Immature natural killer cell (primary cell): Measurements from ENCODE around the gene FBXO40. TPM values are rescaled to one million over a fixed set of nuclear protein-coding genes. Genes with fewer than 3 reads are reported as not detected.
A peak's percentile ranks its signal among the peaks of the same experiment; 100 is the strongest.

Experiments used
- DNase-seq, 3 donors: peaks; one replicate each; pipeline ENCODE4 v3.0.0; 2022; ENCODE audit warnings: mixed read lengths in 1 of 3
- H3K27ac Mint-ChIP-seq, 6 donors: one replicate each; pipeline ENCODE4 v1.8.0; 2020; ENCODE audit warnings: mixed read lengths in 6 of 6, mild to moderate bottlenecking in 5 of 6, inconsistent platforms in 4 of 6, moderate library complexity in 3 of 6
- H3K27me3 Mint-ChIP-seq, 3 donors: one replicate each; pipeline ENCODE4 v1.8.0; 2020 to 2021; ENCODE audit warnings: low read depth in 3 of 3, mild to moderate bottlenecking in 3 of 3, mixed read lengths in 3 of 3, moderate library complexity in 3 of 3, inconsistent platforms in 1 of 3
- H3K36me3 Mint-ChIP-seq, 3 donors: one replicate each; pipeline ENCODE4 v1.8.0; 2020; ENCODE audit warnings: mixed read lengths in 3 of 3, inconsistent platforms in 2 of 3, mild to moderate bottlenecking in 2 of 3
- H3K4me1 Mint-ChIP-seq, 2 donors: one replicate each; pipeline ENCODE4 v1.8.0; 2020; ENCODE audit warnings: inconsistent platforms in 2 of 2, mild to moderate bottlenecking in 2 of 2, mixed read lengths in 2 of 2, moderate library complexity in 1 of 2
- H3K4me3 Mint-ChIP-seq, 5 donors: one replicate each; pipeline ENCODE4 v1.8.0; 2020; ENCODE audit warnings: mild to moderate bottlenecking in 5 of 5, mixed read lengths in 5 of 5, inconsistent platforms in 3 of 5, moderate library complexity in 3 of 5
- H3K9me3 Mint-ChIP-seq, 6 donors: one replicate each; pipeline ENCODE4 v1.8.0; 2020; ENCODE audit warnings: mild to moderate bottlenecking in 6 of 6, mixed read lengths in 6 of 6, inconsistent platforms in 4 of 6, moderate library complexity in 3 of 6
- polyA plus RNA-seq, 3 donors: library from polyadenylated mRNA; unstranded; fragments of 300-500 nt; fragmentation: Illumina TruSeq; gene quantifications; one replicate each; pipeline ENCODE4 v1.2.3, GENCODE V29; 2021

The FBXO40 gene, protein sequence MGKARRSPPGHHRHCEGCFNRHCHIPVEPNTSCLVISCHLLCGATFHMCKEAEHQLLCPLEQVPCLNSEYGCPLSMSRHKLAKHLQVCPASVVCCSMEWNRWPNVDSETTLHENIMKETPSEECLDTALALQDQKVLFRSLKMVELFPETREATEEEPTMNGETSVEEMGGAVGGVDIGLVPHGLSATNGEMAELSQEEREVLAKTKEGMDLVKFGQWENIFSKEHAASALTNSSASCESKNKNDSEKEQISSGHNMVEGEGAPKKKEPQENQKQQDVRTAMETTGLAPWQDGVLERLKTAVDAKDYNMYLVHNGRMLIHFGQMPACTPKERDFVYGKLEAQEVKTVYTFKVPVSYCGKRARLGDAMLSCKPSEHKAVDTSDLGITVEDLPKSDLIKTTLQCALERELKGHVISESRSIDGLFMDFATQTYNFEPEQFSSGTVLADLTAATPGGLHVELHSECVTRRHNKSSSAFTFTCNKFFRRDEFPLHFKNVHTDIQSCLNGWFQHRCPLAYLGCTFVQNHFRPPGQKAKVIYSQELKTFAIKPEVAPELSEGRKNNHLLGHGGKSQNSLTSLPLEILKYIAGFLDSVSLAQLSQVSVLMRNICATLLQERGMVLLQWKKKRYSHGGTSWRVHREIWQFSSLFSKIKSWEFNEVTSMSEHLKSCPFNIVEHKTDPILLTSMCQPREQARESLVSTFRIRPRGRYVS
- polyA plus RNA-seq: under 1 TPM in 1 of 3 donors, not detected in 2; 0.09 TPM

DNA sequence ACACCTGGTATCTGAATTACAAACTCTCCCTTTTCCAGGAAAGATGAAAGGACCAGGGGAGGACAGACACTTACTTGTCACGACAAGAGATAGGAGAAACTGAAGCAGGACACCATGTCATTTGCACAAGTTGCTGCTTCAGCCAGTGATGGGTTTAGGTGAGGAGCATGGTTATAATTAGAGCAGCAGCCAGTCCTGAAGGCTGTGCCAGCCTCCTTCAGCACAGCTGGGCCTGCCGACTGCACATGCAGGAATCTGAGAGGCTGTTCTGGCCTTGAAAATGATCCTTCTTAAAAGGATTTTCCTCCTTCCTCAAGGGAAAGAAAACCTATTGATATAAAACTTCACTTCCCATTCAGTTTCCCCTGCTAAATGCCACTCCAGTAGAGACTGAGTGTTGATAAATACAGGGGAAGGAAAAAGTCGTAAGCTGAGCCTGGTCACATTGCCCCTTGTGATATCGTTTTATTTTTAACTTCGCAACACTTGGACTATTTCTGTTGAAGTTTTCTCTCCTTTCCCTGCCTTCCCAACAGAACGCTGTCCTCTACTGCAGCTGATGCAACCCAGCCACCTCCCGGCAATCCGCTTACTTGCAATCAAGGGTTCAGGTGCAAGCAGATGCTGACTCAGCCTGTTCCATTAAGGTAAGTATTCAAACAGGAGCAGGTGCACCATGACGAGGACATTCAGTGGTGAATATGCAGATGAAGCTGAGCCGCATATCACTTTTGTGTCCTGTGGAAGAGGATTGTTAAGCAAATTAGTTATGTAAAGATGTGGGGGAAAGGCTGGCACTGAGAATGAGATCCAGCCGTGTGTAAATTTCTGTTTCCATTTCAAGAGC, at the start of gene FBXO40:
FBXO40 (plus strand) TSS at position 524 of the 847 bp plus-strand sequence. CDS start 27,197 bp downstream, outside the sequence.
- Mint-ChIP-seq H3K27ac (no peak within 1 kb of the TSS), H3K36me3 (no peaks in the 10 kb centered on the region), H3K9me3 (no peaks in the 10 kb centered on the region), H3K4me3 (no peak within 1 kb of the TSS), H3K27me3 (peaks cover 1 to 5% (median 2%) of the 10 kb centered on the region in 3 donors), H3K4me1 (no peaks in the 10 kb centered on the region)
- DNase-seq: no peak

DNA sequence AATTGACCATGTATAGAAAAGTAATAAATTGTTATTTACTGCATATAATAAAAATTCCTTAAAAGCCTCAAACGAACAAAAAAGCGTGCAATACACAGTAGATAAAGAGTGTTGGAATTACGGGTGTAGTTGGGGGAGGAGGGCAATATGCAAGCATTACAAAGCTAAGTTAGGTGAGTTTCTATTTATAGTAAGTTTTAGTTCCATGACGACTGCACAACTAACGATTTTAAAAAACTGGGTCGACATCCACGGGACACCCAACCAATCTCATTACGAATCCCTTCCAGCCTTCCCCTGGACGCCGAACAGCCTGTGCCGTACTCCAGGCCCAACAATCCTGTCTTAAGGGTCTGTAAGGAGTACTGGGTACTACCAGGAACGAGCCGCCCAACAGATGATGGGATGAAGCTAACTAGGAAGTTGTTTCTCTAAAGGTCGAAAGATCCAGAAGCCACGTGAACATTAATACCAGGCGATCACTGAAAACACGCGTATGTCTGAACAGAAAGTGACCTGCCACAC, 48.1 kb upstream of the FBXO40 start:
- H3K36me3 Mint-ChIP-seq: no peaks in the 10 kb centered on the region
- H3K9me3 Mint-ChIP-seq: no peaks in the 10 kb centered on the region
- peak overlapping the region; percentile 80 to 90 (median 89) for H3K4me3 Mint-ChIP-seq
- H3K27me3 Mint-ChIP-seq: peaks cover 0 to 5% (median 3%) of the 10 kb centered on the region in 3 donors
- H3K4me1 Mint-ChIP-seq: peaks cover 12 to 25% of the 10 kb centered on the region in 2 donors
- peak in 1 of 3 donors; percentile 1 for DNase-seq
- peak overlapping the region in 2 of 6 donors; percentile 39 to 50 for H3K27ac Mint-ChIP-seq

DNA sequence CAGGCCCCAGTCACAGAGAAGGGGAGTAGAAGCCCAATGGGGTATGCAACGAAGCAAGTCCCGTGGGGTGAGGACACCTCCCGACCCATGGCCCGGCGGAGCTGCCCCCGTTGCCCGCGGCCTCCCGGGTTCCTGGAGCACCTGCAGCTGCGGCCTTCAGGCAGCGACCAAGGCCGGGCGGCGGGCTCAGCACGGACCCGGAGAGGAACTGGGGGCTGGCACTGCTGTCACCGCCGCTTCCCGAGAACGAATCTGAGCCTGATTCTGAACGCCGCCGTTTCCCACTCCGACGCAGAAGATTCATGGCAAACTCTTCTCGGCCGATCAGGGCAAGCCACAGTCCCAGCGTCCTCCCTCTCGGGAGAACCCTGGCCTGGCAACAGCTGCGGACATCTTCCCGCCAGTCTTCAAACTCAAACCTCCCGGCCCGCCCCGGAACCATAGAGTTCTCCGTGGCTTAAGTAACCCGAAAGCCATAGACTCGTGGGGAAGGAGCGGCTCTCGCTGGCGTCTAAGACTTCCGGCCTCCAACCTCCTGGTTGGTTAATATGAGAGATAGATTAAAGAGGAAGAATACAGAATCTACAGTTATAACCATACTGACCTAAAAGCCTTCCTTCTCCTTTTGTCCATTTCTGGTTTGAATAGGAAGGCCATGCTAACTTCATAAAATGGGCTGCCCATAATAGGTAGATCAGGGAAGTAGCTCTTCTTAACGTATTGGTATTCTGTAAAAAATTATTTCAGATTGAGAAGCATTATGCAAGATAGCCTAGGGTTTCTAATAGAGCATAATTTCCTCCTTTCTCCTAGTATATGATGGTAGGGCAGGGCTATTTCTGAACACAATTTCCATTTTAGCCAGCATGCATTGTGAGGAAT, 47.4 kb upstream of the FBXO40 start, which contains the start of gene POLQ:
POLQ (minus strand) TSS at position 415 of the 882 bp plus-strand sequence; CDS start at position 304, 111 bp downstream.
- Mint-ChIP-seq H3K9me3 (no peaks in the 10 kb centered on the region), H3K27me3 (peaks cover 0 to 5% (median 3%) of the 10 kb centered on the region in 3 donors), H3K4me3 (peak within 1 kb of the TSS; percentile 86 to 91 (median 90)), H3K27ac (peak within 1 kb of the TSS; percentile 81 to 95 (median 92)), H3K36me3 (no peaks in the 10 kb centered on the region), H3K4me1 (peaks cover 12 to 25% of the 10 kb centered on the region in 2 donors)
- DNase-seq: peak; percentile 82 to 88 (median 85)

DNA sequence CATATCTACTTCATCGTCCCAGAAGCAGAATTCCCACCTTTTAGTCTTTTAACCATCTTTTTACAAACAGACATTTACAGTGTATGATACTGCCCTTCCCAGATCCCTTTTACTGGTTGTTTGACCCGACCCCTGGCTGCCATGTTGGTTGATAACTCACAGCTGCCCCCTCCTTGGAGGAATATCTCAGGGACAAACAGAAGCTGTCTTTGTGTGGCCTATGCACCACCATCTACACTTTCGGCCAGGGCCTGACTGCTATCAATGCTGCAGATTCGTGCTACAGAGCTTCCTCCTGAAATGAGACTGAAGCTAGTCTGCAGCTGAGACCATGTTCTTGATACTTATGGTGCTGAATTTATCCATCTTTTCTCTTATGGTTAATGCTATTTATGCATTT, 40.8 kb upstream of the FBXO40 start:
- Mint-ChIP-seq H3K9me3 (no peaks in the 10 kb centered on the region), H3K36me3 (no peaks in the 10 kb centered on the region), H3K4me3 (no peak overlapping the region), H3K4me1 (no peaks in the 10 kb centered on the region), H3K27ac (no peak overlapping the region), H3K27me3 (peaks cover 0 to 1% (median 0%) of the 10 kb centered on the region in 3 donors)
- no peak for DNase-seq

DNA sequence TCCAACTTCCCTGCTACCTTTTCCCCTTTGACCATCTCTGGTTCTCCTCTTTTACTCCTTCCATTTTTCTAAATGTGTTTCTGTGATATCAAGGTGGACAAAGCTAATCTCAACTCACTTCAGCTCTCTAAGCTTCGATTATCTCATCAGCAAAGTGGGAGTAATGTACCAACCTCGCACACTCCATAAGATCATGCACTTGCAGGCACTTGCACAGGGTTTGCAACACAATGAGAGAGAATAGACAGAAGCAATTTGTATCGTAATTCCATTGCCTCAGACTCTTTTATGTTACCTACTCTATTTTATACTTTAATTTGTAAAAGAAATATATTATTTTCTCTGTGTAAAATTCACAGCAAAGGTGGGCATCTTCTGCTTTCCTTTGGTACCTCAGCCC, 40.4 kb upstream of the FBXO40 start:
- Mint-ChIP-seq H3K27ac (no peak overlapping the region), H3K27me3 (peaks cover 0 to 1% (median 0%) of the 10 kb centered on the region in 3 donors), H3K4me1 (no peaks in the 10 kb centered on the region), H3K36me3 (no peaks in the 10 kb centered on the region), H3K4me3 (no peak overlapping the region), H3K9me3 (no peaks in the 10 kb centered on the region)
- DNase-seq: no peak

DNA sequence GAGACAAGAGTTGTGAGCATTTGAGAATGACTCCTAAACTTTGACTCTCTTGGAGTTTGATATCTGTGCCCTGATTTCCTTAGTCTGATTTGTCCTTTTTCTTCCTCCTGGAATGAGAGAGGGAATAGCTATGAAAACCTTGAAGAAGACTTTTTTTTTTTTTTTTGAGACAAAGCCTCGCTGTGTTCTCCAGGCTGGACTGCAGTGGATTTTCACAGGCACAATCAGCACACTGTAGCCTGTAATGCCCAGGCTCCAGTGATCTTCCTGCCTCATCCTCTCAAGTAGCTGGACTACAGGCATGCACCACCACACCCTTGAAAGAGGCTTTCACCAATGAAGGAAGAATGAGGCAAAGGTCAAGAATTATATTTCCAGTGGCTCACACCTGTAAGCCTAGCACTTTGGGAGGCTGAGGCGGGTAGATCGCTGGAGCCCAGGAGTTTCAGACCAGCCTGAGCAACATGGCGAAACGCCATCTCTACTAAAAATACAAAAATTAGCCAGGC, 35.7 kb upstream of the FBXO40 start:
- Mint-ChIP-seq H3K36me3 (no peaks in the 10 kb centered on the region), H3K27ac (no peak overlapping the region), H3K9me3 (no peaks in the 10 kb centered on the region), H3K4me1 (no peaks in the 10 kb centered on the region), H3K4me3 (no peak overlapping the region), H3K27me3 (peaks cover 0 to 6% (median 4%) of the 10 kb centered on the region in 3 donors)
- DNase-seq: no peak

DNA sequence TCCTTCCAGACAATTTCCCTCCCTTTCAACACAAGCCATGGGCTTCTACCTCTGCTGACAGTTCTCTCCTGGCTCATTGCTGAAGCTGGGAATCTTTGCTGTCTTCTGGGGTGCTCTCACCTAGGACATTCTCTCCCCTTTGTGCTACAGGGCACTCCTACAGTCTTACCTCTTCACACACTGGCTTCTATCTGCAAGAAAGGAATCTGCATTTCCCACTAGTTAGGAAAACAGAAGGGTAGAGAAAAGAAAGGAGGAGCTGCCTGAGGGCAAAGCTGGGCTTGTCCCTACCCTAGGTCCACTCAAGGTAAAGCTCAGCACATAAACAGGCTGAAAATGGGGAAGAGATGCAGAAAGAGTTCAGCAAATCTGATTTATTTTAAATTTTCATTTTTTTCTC, 31.0 kb upstream of the FBXO40 start:
- Mint-ChIP-seq H3K9me3 (no peaks in the 10 kb centered on the region), H3K4me3 (no peak overlapping the region), H3K27ac (no peak overlapping the region), H3K4me1 (no peaks in the 10 kb centered on the region), H3K36me3 (no peaks in the 10 kb centered on the region), H3K27me3 (peaks cover 0 to 6% (median 4%) of the 10 kb centered on the region in 3 donors)
- DNase-seq: no peak

DNA sequence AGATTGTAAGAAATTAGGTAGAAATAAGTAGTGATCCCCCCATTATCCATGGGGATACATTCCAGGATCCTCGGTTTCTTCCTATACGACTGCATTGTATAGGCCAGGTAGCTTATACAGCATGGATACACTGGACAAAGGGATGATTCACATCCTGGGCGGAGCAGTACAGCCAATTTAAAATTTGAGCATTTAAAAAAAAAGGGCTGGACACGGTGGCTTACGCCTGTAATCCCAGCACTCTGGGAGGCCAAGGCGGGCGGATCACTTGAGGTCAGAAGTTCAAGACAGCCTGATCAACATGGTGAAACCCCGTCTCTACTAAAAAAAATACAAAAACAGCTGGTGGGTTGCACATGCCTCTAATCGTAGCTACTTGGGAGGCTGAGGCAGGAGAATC, 26.4 kb upstream of the FBXO40 start:
- Mint-ChIP-seq H3K27me3 (peaks cover 0 to 8% (median under 1%) of the 10 kb centered on the region in 3 donors), H3K4me1 (no peaks in the 10 kb centered on the region), H3K36me3 (no peaks in the 10 kb centered on the region), H3K27ac (no peak overlapping the region), H3K9me3 (no peaks in the 10 kb centered on the region), H3K4me3 (no peak overlapping the region)
- no peak for DNase-seq

DNA sequence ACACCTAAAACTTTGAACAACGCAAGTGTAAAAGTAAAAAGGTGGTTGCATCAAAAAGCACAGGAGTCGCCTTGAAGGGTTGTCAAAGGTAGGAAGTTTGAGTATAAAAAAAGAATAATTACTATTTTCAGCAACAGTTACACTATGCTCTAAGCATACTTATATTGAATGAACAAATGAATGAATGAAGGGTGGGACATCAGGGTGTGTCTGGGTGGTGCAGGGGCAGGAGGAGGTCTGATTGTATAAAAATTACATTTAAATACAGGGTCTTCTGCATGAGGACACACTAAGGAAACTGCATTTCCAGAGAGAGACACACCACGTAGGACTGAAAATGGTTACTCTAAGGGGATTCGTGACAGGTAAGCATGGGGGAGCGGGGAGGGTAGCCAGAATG, 25.5 kb upstream of the FBXO40 start, which contains the start of gene ARGFX:
ARGFX (plus strand) TSS at position 301 of the 400 bp plus-strand sequence. CDS start 2,765 bp downstream, outside the sequence.
- Mint-ChIP-seq H3K9me3 (no peaks in the 10 kb centered on the region), H3K4me1 (no peaks in the 10 kb centered on the region), H3K36me3 (no peaks in the 10 kb centered on the region), H3K27me3 (peaks cover 0 to 7% (median 0%) of the 10 kb centered on the region in 3 donors), H3K4me3 (no peak within 1 kb of the TSS), H3K27ac (no peak within 1 kb of the TSS)
- DNase-seq: no peak

DNA sequence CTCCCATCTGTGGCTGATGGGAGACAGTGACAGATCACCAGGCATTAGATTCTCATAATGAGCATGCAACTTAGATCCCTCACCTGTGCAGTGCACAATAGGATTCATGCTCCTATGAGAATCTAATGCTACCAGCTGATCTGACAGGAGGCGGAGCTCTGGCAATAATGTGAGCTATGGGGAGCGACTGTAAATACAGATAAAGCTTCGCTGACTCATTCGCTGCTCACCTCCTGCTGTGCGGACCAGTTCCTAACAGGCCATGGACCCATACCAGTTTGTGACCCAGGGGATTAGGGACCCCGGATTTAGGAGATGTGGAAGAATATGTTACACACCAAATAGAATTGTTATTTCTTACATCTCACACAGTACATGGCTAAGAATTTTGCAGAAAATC, 18.7 kb upstream of the FBXO40 start:
- no peak for DNase-seq
- Mint-ChIP-seq H3K4me3 (no peak overlapping the region), H3K27me3 (peaks cover 3 to 7% (median 5%) of the 10 kb centered on the region in 3 donors), H3K9me3 (no peaks in the 10 kb centered on the region), H3K36me3 (no peaks in the 10 kb centered on the region), H3K27ac (no peak overlapping the region), H3K4me1 (no peaks in the 10 kb centered on the region)

DNA sequence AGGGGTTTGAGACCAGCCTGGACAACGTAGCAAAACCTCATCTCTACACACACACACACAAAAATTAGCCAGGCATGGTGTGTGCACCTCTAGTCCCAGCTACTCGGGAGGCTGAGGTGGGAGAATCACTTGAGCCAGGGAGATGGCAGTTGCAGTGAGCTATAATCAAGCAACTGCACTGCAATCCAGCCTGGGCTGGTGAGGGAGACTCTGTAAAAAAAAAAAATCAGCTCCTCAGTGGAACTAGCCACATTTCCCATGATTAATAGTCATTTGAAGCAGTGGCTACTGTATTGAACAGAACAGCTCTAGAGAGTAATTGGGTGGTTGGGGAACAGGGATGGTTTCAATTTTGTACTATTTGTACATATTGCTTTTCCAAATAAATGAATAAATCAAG, 11.5 kb upstream of the FBXO40 start:
- Mint-ChIP-seq H3K4me3 (no peak overlapping the region), H3K9me3 (no peaks in the 10 kb centered on the region), H3K27me3 (peaks cover 1 to 8% (median 6%) of the 10 kb centered on the region in 3 donors), H3K27ac (no peak overlapping the region), H3K36me3 (no peaks in the 10 kb centered on the region), H3K4me1 (no peaks in the 10 kb centered on the region)
- no peak for DNase-seq

DNA sequence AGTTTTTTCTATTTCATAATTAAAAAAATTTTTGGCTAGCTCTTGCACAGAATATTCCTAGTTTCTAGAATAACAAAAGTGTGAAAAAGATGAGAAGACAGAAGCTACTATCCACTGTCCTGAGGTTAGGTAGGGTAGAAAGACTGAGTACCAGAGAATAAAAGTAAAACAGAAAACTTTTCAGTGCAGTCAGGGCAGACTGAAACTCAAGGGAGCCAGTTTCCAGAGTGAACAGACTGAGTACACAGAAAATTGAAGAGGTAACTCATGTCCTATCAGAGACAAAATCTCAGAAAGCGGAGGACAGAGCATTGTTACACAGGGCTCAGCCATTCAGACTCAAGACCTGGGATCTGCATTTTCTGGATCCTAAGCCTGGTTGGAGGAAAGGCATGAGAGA, 8.8 kb upstream of the FBXO40 start:
- H3K27me3 Mint-ChIP-seq: peaks cover 1 to 3% (median 2%) of the 10 kb centered on the region in 3 donors
- no peaks in the 10 kb centered on the region for H3K36me3 Mint-ChIP-seq
- no peaks in the 10 kb centered on the region for H3K9me3 Mint-ChIP-seq
- H3K4me3 Mint-ChIP-seq: no peak overlapping the region
- no peaks in the 10 kb centered on the region for H3K4me1 Mint-ChIP-seq
- DNase-seq: no peak
- no peak overlapping the region for H3K27ac Mint-ChIP-seq
